AG04449 (cell line): ENCODE measurements around the gene KL.

Experiments used
- CTCF ChIA-PET: fragments of 350-600 bp; formaldehyde crosslinking; extraction: SDS; loops from one replicate; lab custom pipeline; 2021; ENCODE audit warnings: antibody characterized with exemption; lab: Yijun Ruan, JAX
- POLR2A ChIA-PET: fragments of 400-600, 350-600 bp; formaldehyde crosslinking; extraction: SDS; loops from one replicate; lab custom pipeline; 2020; ENCODE audit warnings: antibody characterized with exemption, inconsistent platforms; lab: Yijun Ruan, JAX
- DNase-seq: peaks from one replicate; pipeline ENCODE4 v3.0.0-alpha.2; 2010; ENCODE audit warnings: low read depth, low spot score
- H3K4me3 ChIP-seq: 2 replicates; pipeline ENCODE4 v1.5.1; 2011; ENCODE audit warnings: low read depth, mild to moderate bottlenecking, control low read depth, low read length
- TF ChIP-seq, protein P1 (sequence below): IDR thresholded peaks from one replicate; pipeline ENCODE4 v1.5.1; 2011; ENCODE audit warnings: mild to moderate bottlenecking, moderate library complexity, low read length, control low read depth, inconsistent platforms; ENCODE audit not compliant: insufficient read depth; ENCODE audit errors: missing control alignments

Gene KL

DNA sequence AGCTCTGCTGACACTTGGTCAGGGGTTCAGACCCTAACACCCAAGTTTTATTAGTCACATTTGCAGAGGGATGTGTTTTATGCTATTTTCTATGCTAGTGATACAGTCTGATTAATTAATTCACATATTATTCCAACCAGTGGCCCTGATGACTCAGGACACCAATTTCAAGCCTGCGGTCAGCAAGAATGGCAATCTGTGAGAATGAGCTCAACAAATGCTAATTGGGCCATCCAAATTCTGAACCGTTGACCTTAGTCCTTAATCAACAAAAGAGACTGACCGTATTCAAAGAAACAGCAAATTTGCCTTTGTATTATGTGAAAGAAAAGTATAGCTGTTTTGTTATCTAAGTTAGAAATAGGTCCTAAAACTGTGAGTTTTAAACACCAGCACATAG is 9.6 kb upstream of the KL start:
- DNase-seq = no peak
- ChIA-PET POLR2A (no interaction called here), CTCF (no interaction called here)
- TF ChIP-seq, protein P1, sequence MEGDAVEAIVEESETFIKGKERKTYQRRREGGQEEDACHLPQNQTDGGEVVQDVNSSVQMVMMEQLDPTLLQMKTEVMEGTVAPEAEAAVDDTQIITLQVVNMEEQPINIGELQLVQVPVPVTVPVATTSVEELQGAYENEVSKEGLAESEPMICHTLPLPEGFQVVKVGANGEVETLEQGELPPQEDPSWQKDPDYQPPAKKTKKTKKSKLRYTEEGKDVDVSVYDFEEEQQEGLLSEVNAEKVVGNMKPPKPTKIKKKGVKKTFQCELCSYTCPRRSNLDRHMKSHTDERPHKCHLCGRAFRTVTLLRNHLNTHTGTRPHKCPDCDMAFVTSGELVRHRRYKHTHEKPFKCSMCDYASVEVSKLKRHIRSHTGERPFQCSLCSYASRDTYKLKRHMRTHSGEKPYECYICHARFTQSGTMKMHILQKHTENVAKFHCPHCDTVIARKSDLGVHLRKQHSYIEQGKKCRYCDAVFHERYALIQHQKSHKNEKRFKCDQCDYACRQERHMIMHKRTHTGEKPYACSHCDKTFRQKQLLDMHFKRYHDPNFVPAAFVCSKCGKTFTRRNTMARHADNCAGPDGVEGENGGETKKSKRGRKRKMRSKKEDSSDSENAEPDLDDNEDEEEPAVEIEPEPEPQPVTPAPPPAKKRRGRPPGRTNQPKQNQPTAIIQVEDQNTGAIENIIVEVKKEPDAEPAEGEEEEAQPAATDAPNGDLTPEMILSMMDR = no peak
- no peak overlapping the region for H3K4me3 ChIP-seq

DNA sequence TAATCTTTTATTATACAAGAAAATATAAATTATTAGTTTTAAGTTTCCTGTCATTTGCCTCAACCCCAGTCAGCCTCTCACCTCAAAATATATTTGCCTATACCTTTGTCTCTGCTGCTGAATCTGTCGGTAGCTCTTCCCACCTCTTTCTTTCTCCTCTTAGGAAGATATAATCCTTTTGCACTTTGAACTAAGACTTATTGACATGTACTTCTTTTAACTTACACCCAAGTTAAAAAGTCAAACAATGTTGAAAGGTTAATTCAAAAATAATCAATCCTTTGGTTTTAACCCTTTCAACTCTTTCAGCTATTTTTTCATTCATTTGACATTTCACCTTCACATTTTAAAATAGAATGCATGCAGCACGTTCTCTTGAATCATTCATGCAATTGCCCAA is 9.0 kb upstream of the KL start:
- no peak for DNase-seq
- ChIA-PET POLR2A (no interaction called here), CTCF (no interaction called here)
- TF ChIP-seq, protein P1 = no peak
- no peak overlapping the region for H3K4me3 ChIP-seq

DNA sequence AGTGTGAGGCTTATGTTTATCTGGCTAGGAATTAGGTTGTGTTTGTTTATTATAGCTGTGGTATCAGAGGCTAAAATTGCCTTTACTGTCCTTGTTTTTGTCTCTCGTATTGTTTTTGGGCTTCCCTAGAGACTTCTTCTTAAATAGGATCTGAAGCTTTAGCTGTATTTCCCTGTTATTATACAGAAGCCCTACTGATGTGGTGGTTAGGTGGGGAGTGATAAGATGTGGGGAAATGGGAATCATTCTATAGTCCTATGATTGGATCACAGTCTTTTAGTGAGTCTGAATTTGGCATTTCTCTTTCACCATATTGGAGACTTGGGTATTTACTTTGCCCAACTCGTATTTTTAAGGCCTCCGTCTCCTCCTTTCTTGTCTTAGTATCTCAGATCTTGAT is 8.3 kb upstream of the KL start:
- no peak overlapping the region for H3K4me3 ChIP-seq
- CTCF ChIA-PET = no interaction called here
- TF ChIP-seq, protein P1 = no peak
- no peak for DNase-seq
- POLR2A ChIA-PET = no interaction called here

DNA sequence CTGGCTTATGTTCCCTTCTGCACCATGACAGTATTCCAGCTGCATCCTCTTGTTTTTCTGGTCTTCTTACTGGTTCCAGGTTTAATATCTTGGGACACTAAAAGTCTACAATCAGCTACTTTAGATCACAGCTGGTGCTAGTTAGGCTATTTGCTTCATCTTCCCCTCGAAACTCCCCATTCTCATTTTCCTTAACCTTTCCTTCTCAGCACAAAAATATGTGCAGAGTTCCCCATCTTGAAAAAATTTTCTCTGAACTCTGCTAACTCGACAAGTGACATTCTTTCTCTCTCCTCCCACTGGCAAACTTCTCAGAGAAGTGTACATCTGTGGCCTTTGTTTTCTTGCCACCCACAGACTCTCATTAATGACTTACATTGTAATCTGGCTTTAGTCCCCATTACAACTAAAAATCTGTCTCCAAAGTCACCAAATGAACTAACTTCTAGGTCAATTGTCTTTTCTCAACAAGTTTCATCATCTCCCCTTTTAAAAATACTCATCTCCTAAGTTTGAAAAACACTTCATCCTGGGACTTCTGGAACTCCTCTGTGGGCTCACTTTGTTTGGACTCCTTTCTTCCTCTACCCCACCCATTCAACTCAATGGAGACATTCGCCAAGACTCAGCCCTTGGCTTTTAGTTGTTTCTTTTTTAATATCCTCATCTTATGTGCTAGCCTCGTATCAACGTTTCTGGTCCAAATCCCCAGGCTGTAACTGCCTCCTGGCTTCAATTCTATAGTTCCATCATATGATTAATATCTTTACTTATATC is 7.1 kb upstream of the KL start:
- CTCF ChIA-PET = no interaction called here
- POLR2A ChIA-PET = no interaction called here

DNA sequence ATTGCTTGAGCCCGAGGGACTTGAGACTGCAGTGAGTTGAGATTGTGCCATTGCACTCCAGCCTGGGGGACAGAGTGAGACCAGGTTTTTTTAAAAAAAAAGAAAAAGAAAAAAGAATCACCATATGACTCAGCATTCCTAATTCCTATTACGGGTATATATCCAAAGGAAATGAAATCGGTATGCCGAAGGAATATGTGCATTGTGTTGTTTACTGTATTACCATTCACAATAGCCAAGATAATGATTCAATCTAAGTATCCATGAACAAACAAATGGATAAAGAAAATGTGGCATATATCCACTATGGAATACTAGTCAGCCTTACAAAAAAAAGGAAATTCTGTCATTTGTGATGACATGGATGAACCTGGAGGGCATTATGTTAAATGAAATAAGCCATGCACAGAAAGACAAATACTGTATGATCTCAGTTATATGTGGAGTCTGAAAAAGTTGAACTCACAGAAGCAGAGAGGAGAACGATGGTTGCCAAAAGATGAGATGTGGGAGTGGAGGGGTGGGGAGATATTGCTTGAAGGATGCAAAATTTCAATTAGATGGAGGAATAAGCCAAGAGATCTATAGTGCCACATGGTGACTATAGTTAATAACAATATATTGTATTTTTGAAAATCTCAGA is 4.3 kb upstream of the KL start:
- ChIA-PET CTCF (interaction anchor here (0.9 kb wide), 1 partner anchor 131 kb away, joined by 3 read pairs; no protein-coding TSS in a partner anchor), POLR2A (no interaction called here)
- no peak overlapping the region for H3K4me3 ChIP-seq
- no peak for DNase-seq
- TF ChIP-seq, protein P1 = no peak

More for the DNA sequence above, 7.1 kb upstream of the KL start:
- H3K4me3 ChIP-seq = no peak overlapping the region
- TF ChIP-seq, protein P1 = no peak
- no peak for DNase-seq

DNA sequence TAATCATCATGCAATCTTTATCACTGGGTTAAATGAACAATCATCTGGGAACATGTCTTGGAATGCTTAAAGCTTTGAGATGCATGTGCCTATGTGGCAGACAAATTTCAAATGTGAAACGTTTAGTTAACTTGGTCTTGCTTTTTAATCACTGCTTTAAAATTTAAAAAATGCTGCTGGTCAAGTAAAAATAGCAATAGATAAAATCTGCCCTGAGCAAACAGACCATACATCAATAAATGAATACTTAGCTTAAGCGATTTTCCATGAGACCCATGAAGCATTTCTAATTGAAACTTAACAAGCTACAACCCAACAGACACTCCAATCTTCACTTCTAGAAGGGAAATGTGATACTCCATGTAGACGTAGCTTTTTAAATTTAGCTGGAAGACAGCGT is 1.9 kb upstream of the KL start:
- no peak overlapping the region for H3K4me3 ChIP-seq
- TF ChIP-seq, protein P1 = no peak
- DNase-seq = no peak
- ChIA-PET CTCF (no interaction called here), POLR2A (no interaction called here)
